SW 1271 (cell line): ENCODE results near the gene TRIM28.
"Not testable (repeated sequence)": the region's sequence is repeated elsewhere in the genome, so short reads cannot be mapped to it uniquely, and the experiment has no call there.

Experiments used
- DNase-seq, 2 experiments: peaks; one replicate each; lab custom pipeline; 2025; lab: John Stamatoyannopoulos, UW

Gene TRIM28

GRCh38 chr19:58561373-58562121 is 17.7 kb downstream of the TRIM28 start:
- DNase-seq: no peak

- DNase-seq: no peak
Observed at GRCh38 chr19:58562122-58563033, 18.5 kb downstream of the TRIM28 start.

- no peak for DNase-seq
Observed at GRCh38 chr19:58563034-58563573, 19.2 kb downstream of the TRIM28 start.

DNA sequence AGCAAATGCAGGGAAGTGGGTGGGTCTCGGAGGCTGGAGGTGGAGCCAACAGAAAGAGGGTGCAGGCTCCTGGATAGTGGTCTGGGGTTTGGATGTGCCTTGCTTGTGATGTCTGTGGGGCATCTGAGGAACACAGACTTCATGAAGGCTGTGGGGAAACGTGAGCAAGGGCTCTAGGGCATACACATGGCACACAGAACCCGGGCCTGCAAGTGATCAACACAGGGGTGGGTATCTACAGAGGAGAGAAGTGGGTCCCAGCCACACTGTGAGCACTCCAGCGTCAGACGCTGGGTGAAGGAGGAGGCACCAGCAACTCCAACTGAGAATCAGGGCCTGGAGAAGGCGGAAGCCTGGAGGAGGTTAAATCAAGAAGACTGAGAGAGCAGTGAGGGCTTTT is 20.0 kb downstream of the TRIM28 start:
- DNase-seq: no peak

DNA sequence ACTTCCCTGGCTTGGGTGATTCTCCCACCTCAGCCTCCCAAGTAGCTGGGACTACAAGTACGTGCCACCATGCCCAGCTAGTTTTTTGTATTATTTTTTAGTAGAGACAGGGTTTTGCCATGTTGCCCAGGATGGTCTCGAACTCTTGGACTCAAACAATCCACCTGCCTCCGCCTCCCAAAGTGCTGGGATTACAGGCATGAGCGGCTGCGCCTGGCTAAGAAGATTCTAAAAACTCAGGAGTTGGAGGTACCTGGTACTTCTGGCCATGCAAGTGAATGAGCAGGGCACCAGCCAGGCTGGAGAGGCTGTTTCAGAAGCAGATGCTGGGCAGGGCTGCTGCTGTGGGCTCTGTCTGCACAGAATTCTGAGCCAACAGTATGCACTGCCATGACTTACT is 23.1 kb downstream of the TRIM28 start:
- DNase-seq: no peak

DNA sequence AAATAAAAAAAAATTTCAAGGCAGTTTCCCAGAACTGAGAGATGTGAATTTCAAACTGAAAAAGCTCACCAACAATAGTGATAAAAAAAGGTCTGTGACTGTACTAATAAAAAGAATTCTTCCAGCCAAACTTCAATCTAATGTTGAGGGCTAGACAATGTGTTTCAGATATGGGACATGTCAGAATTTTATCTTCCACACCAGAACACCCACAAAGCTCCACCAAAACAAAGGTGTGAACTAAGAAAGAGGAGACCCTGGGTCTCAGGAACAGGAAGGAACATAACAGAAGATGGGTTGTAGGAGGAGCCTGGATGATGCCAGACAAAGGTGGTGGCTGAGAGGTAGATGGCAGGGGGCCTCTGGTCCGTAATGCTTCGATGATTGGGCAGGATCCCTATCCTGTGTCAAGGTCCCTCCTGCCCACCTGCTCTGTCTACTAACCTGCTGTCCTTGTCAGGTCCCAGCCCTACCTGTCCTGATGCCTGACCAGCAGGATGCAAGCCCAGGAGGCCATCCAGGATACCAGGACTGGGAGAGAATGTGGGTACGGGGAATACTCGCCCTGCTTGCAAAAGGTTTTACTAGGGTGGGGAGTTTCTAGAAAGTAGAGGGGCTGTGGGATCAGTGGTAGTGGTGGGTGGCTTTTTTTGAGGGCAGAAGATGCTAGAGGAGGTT is 24.7 kb downstream of the TRIM28 start:
- DNase-seq: no peak

DNA sequence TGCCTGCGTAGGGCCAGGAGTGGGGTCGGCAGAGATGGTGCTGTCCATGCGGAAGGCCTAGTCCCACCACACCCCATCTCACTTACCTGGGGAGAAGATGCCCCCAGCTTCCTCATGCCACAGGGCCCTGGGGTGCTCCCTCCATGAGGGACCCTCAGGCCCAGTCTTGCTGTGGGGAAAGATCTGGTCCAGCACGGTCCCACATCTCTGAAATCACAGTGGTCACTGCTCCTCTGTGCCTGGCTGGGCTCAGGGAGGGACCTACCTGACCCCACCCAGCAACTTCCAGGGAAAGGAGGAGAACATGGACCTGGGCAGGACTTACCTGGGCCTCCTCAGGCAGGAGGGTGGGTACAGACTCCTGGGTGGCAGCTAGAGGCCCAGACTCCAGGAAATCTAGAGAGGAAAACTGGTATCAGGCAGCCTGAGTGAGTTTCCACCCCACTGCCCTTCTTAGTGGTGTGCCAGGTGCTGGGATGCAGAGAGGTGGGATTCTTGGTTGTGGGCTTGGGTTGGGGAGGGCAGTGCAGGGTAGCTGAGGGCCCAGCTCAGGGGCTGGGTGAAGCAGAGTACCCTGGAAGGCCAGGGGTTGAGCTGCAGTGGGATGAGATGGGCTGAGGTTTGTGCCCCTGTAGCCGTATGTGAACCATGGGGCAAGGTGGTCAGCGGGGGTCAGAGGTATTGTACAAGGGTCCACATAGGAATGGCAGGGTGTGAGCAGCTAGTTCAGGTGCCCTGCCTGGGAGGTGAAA is 25.5 kb downstream of the TRIM28 start:
- DNase-seq: no peak

- no peak for DNase-seq
Observed at GRCh38 chr19:58569943-58570670, 26.2 kb downstream of the TRIM28 start.

- DNase-seq: no peak
Observed at GRCh38 chr19:58570770-58571574, 27.1 kb downstream of the TRIM28 start.

DNA sequence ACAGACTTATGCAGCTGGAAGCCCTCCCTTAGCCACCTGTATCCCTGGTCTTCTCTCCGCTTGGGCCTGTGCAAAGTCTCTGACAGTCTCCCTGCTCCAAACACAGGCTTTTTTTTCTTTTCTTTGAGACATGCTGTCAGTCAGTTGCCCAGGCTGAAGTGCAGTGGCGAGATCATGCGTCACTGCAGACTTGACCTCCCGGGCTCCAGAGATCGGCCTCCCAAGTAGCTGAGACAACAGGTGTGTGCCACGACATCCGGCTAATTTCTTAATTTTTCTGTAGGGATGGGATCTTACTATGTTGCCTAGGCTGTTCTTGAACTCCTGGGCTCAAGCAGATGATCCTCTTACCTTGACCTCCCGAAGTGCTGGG is 27.7 kb downstream of the TRIM28 start:
- no peak for DNase-seq

DNA sequence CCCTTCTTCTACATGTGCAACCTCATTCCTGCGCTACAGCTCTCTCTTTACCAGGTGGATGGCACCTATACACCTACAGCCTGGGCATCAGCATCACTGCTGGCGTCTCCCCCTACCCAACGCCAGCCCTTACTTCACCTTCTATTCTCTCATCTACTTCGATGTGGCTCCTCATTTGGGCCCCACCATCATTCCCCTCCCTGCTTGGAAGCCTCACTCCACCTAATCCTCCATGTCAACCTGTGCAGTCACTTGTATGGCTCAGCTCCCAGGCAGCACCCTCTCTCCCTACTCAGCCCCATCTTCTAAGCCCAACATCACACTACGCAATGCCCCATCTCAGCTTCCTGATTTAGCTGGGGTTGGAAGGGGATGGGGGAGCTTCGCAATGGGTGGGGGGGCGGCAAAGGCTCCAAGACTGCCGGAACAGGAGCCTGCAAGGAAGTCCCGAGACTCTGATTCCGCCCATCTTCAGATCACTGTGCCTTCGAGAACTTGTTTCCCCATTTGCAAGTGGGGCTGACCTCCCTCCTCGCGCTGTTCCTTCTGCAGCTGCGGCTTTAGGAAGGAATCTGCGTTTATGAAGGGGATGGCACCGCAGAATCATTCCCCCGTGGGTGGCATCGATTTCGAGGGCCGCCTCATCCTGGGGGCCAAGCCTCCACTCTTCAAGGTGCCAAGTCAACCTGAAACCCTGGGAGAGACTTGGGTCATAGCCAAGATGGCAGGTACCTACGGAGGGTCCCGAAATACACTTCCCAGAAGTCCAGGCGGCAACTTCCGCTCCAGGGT is 28.4 kb downstream of the TRIM28 start:
- no peak for DNase-seq

GRCh38 chr19:58572818-58573657 is 29.2 kb downstream of the TRIM28 start, which contains the start of gene MZF1:
Gene MZF1 (minus strand): TSS chr19:58573335. CDS start chr19:58571389, 1,946 bp downstream.
- no peak for DNase-seq

DNA sequence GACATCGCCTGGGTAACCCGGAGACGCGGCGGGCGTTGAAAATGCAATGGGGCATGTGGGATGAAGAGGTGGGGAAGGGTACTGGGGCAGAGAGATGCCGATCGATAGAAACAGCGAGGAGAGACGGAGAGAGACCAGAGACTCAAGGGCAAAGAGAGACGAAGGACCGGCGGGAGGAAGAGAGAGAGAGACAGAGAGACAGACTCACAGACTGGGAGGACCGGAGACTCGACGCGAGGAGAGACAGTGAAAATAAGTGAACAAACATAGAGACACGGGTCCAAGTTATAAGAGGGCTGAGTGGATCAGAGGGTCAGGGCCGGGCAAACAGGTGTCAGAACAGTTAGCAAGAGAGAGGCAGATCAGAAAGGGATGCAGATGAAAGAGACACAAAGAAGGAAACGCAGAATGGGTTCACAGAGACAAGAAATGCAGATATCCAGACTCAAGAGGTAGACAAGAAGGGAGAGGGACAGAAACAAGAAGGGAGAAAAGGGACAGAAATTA is 29.8 kb downstream of the TRIM28 start:
- DNase-seq: no peak

GRCh38 chr19:58575183-58576041 is 31.5 kb downstream of the TRIM28 start:
- DNase-seq: no peak

GRCh38 chr19:58577581-58577980 is 33.7 kb downstream of the TRIM28 start:
- not testable (repeated sequence) for DNase-seq

GRCh38 chr19:58578012-58578925 is 34.4 kb downstream of the TRIM28 start:
- DNase-seq: no peak
